Activated B cell treated with CpG ODN at 0.5 μM for 24 hours (primary cell): ENCODE data around the gene PEX13. TPM values are rescaled to one million over a fixed set of nuclear protein-coding genes. Genes with fewer than 3 reads are reported as not detected.
A peak's percentile ranks its signal among the peaks of the same experiment; 100 is the strongest.

Source experiments
- ATAC-seq: fragments of 200-7000 bp; cut with Tn5 transposase; one replicate; pipeline ENCODE4 v1.10.0; 2021; ENCODE audit warnings: low read depth, mild to moderate bottlenecking, moderate library complexity
- CTCF ChIA-PET: fragments of 350-600 bp; sonication (Branson Sonifier 250); formaldehyde crosslinking; loops from one replicate; lab custom pipeline; 2021; ENCODE audit warnings: antibody characterized with exemption; lab: Charles Lee
- POLR2A ChIA-PET: fragments of 350-600 bp; sonication (Branson Sonifier 250); formaldehyde crosslinking; loops from one replicate; lab custom pipeline; 2021; ENCODE audit warnings: antibody characterized with exemption; lab: Charles Lee
- DNase-seq: peaks from one replicate; pipeline ENCODE4 v3.0.0; 2022
- H3K27ac Mint-ChIP-seq: one replicate; pipeline ENCODE4 v1.8.0; 2020; ENCODE audit warnings: mixed read lengths
- H3K27me3 Mint-ChIP-seq: one replicate; pipeline ENCODE4 v1.8.0; 2021; ENCODE audit warnings: mixed read lengths
- H3K36me3 Mint-ChIP-seq: one replicate; pipeline ENCODE4 v1.8.0; 2021; ENCODE audit warnings: low read depth, mixed read lengths
- H3K4me1 Mint-ChIP-seq: one replicate; pipeline ENCODE4 v1.8.0; 2021; ENCODE audit warnings: mixed read lengths
- H3K4me3 Mint-ChIP-seq: one replicate; pipeline ENCODE4 v1.8.0; 2020; ENCODE audit warnings: mild to moderate bottlenecking, mixed read lengths
- H3K9me3 Mint-ChIP-seq: one replicate; pipeline ENCODE4 v1.8.0; 2020; ENCODE audit warnings: mixed read lengths
- intact Hi-C: fragments of 100-400 bp; cut with micrococcal nuclease; formaldehyde crosslinking; loops from one replicate; pipeline ENCODE4 v1.15.1; 2024
- total RNA-seq: library from RNA; stranded (reverse); gene quantifications from 2 replicates; pipeline ENCODE4 v1.2.3, GENCODE V29; 2022
- TF ChIP-seq, protein P1 (sequence below): fragments of 200-600 bp; IDR thresholded peaks from one replicate; pipeline ENCODE4 v1.8.0; 2022; ENCODE audit warnings: antibody characterized with exemption, mild to moderate bottlenecking

Gene PEX13
- total RNA-seq, 1 donor from 2014 or later = 17.8 TPM

DNA sequence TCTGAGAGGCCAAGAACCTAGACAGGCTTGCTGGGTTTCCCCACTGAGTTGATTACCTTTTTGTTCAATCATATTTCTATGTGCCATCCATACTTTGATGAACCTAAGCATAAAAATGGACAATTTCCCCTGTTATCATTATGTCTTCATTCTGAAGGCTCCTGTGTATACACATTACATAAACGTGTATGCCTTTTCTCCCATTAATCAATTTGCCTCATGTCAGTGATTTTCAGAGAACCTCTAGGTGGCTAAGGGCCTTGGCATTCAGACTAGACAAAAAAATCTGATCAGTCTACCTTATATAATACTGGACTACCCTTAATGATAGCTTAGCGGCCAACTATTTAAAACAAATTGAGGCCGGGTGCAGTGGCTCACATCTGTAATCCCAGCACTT lies 4.1 kb upstream of the PEX13 start:
- POLR2A ChIA-PET = no interaction called here
- H3K36me3 Mint-ChIP-seq = peaks cover 13% of the 10 kb centered on the region
- CTCF ChIA-PET = no interaction called here

DNA sequence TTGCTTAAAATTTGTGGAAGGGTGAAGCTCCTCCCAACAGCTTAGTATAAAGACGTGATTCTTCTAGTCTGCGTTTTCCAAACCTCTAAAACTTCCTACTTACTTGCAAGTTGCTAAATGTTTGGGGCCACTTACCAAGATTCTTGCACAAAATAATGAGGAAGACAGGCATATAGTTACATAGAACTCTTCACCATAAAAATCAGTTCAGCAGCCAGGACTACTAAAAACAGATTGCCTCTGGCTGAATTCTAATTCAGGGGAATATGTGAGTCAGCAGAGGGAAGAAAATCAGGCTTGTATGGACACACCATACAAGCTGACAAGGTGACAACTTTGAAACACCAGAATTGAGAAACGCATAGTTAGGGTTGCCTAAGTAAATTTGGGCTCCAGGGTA lies 2.8 kb upstream of the PEX13 start:
- no peak for DNase-seq
- H3K4me1 Mint-ChIP-seq = peaks cover 28% of the 10 kb centered on the region
- peaks cover 11% of the 10 kb centered on the region for H3K36me3 Mint-ChIP-seq
- ATAC-seq = no peak
- H3K27ac Mint-ChIP-seq = no peak overlapping the region
- intact Hi-C loops = loop anchor here (5.0 kb wide), 2 partner anchors 458 to 873 kb away; partner anchors contain the start of genes CCT4 and USP34
- ChIA-PET CTCF (no interaction called here), POLR2A (no interaction called here)
- no peaks in the 10 kb centered on the region for H3K27me3 Mint-ChIP-seq
- TF ChIP-seq, protein P1, sequence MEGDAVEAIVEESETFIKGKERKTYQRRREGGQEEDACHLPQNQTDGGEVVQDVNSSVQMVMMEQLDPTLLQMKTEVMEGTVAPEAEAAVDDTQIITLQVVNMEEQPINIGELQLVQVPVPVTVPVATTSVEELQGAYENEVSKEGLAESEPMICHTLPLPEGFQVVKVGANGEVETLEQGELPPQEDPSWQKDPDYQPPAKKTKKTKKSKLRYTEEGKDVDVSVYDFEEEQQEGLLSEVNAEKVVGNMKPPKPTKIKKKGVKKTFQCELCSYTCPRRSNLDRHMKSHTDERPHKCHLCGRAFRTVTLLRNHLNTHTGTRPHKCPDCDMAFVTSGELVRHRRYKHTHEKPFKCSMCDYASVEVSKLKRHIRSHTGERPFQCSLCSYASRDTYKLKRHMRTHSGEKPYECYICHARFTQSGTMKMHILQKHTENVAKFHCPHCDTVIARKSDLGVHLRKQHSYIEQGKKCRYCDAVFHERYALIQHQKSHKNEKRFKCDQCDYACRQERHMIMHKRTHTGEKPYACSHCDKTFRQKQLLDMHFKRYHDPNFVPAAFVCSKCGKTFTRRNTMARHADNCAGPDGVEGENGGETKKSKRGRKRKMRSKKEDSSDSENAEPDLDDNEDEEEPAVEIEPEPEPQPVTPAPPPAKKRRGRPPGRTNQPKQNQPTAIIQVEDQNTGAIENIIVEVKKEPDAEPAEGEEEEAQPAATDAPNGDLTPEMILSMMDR = no peak
- no peak overlapping the region for H3K4me3 Mint-ChIP-seq
- H3K9me3 Mint-ChIP-seq = no peaks in the 10 kb centered on the region

More for the DNA sequence above, 4.1 kb upstream of the PEX13 start:
- no peak for DNase-seq
- Mint-ChIP-seq H3K4me1 (peaks cover 15% of the 10 kb centered on the region), H3K4me3 (no peak overlapping the region), H3K27ac (no peak overlapping the region), H3K27me3 (no peaks in the 10 kb centered on the region), H3K9me3 (no peaks in the 10 kb centered on the region)
- intact Hi-C loops = no loop called here
- no peak for ATAC-seq
- TF ChIP-seq, protein P1 = no peak

DNA sequence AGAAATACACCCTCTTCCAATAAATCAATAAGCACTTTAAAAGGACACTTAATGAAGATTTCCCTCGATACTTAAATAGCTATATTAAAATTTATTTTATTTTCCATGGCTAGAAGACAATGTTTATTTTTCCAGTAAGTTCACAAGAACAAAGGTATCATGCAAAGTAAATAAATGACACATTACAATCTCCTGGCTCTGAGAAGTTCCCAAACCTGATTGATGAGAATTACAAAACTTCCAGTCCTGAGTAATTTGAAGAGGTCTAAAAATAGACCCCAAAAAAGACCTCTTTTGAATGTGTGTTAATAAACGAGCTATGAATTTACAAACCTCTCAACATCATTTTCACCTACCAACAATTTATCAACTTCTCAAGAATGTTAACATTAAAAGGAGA lies 1.5 kb upstream of the PEX13 start:
- H3K27me3 Mint-ChIP-seq = no peaks in the 10 kb centered on the region
- no peak overlapping the region for H3K27ac Mint-ChIP-seq
- intact Hi-C loops = loop anchor here (5.0 kb wide), 2 partner anchors 456 to 871 kb away; partner anchors contain the start of genes CCT4 and USP34
- ChIA-PET CTCF (no interaction called here), POLR2A (interaction anchor here (1.7 kb wide), 1 partner anchor 161 kb away, joined by 12 read pairs; no protein-coding TSS in a partner anchor)
- ATAC-seq = no peak
- TF ChIP-seq, protein P1 = no peak
- peak overlapping the region; percentile 99 for H3K4me3 Mint-ChIP-seq
- H3K36me3 Mint-ChIP-seq = peaks cover 13% of the 10 kb centered on the region
- no peak for DNase-seq
- H3K9me3 Mint-ChIP-seq = no peaks in the 10 kb centered on the region
- peaks cover 32% of the 10 kb centered on the region for H3K4me1 Mint-ChIP-seq

DNA sequence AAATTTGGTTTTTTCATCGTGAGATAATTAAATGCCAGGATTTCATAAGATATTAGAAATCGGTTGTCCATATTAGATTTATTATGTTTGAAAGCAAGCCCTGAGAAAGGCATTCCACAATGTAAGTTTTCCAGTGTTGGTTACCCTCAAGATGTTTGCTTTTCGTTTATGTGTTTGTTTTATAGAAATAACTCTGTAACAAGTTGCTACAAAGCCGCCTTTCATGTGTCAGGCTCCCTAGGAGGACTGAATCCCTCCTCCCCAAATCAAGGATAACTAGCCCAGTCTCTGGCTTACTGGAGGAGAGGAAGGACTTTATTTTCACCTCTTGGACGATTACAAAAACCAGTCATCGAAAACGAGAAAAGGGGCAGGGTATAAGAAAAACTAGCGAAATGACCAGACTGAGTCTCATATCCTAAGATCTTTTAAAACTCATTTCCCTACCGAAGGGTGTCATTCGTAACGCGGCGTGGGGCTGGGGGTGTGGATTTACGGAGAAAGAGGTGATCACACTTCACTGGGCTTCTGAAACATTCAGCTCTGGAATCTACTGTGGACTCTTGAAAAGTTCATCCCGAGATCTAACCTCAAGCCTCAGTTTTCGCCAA lies 1.0 kb upstream of the PEX13 start:
- H3K27me3 Mint-ChIP-seq = no peaks in the 10 kb centered on the region
- ATAC-seq (peak; percentile 2), DNase-seq (no peak)
- H3K9me3 Mint-ChIP-seq = no peaks in the 10 kb centered on the region
- TF ChIP-seq, protein P1 = no peak
- peaks cover 33% of the 10 kb centered on the region for H3K4me1 Mint-ChIP-seq
- peak overlapping the region; percentile 99 for H3K4me3 Mint-ChIP-seq
- intact Hi-C loops = loop anchor here (1.0 to 5.0 kb wide), 6 partner anchors 49 to 871 kb away; partner anchors contain the start of genes CCT4, SANBR and USP34
- ChIA-PET CTCF (interaction anchor here (1.7 kb wide), 1 partner anchor 18 kb away, joined by 5 read pairs; no protein-coding TSS in a partner anchor), POLR2A (interaction anchor here (1.0 to 1.7 kb wide), 7 partner anchors 50 to 522 kb away, joined by 3 to 12 read pairs (median 5); partner anchors contain the start of genes PAPOLG, SANBR and XPO1)
- peak overlapping the region; percentile 98 for H3K27ac Mint-ChIP-seq
- peaks cover 16% of the 10 kb centered on the region for H3K36me3 Mint-ChIP-seq

DNA sequence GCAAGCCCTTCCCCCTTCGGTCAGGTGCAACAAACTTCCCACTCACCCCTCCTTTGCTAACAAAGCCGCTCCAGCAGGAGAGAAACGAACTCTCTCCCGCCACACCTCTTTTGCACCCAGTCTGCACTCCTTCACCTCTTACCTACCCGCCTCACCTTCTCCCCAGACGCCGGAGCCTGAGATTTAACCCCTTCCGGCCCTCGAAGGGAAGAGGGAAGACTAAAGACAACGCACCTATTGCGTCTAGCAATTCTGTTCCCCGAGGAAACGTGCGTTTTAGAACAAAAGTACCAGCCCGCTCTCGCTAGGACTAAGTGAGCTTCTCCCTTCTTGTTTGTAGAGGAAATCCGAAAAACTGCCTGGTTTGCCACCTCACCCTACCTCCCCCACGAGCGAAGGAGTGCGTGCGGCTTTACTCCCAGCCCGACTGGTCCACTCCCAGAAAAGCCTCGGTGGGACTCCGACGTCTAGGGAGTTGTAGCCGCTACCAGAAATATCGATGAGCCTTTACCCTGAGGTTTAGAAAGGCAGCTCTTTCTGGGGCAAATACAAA lies 441 bp upstream of the PEX13 start:
- TF ChIP-seq, protein P1 = no peak
- Mint-ChIP-seq H3K9me3 (no peaks in the 10 kb centered on the region), H3K36me3 (peaks cover 22% of the 10 kb centered on the region), H3K4me3 (peak overlapping the region; percentile 99), H3K27me3 (no peaks in the 10 kb centered on the region), H3K27ac (peak overlapping the region; percentile 98), H3K4me1 (peaks cover 33% of the 10 kb centered on the region)
- intact Hi-C loops = loop anchor here (1.0 to 5.0 kb wide), 6 partner anchors 48 to 870 kb away; partner anchors contain the start of genes CCT4, SANBR and USP34
- DNase-seq (peak; percentile 62), ATAC-seq (peak; percentile 70)
- ChIA-PET POLR2A (interaction anchor here (0.5 to 1.7 kb wide), 12 partner anchors 15 to 1022 kb away, joined by 3 to 12 read pairs (median 5); partner anchors contain the start of genes PAPOLG, SANBR and XPO1), CTCF (interaction anchor here (1.7 kb wide), 1 partner anchor 18 kb away, joined by 5 read pairs; no protein-coding TSS in a partner anchor)
